ENCODE results near the gene SIPA1L3.

SIPA1L3 gene

GRCh38 chr19:37980419-37981170 is 73.6 kb downstream of the SIPA1L3 start:
- DNase-seq = no peak

- no peak for DNase-seq
Measured at GRCh38 chr19:37981785-37982475, 74.9 kb downstream of the SIPA1L3 start.

DNA sequence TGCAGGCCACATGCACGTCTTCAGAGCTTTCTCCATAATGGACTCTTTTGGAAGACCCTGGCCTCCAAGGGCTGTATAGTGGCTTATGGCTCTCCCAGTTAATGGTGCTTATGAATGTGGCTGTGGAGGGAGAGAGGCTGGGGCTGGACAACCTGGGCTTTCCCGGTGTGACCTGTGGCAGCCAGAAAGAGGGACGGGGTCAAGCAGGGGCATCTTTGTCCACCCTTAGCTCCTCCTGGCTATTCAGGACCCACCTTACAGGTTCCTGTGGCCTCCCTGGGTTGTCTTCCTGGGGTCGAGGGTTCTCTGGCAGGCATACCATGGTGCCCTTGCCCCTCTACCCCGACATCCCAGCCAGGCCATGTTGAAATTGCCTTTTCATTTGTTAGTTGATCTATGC is 75.6 kb downstream of the SIPA1L3 start:
- DNase-seq = no peak

DNA sequence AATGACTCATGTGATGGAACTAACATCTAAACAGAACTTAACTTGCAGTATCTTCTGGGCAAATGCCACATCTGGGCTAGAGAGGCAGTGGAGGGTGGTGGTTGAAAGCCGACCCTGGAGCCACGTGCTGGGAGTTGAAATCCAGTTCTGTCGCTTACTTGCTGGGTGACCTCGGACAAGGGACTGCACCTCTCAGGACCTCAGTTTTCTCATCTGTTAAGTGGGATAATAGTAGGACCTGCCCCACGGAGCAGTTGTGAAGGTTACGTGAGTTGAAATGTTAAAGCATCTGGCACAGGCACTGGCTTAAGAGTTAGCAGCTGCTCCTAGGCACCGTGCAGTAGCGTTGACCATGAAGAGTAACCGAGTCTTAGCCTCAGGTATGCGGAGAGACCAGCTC is 76.1 kb downstream of the SIPA1L3 start:
- DNase-seq = no peak

- DNase-seq = no peak
Measured at GRCh38 chr19:37983916-37984315, 76.9 kb downstream of the SIPA1L3 start.

DNA sequence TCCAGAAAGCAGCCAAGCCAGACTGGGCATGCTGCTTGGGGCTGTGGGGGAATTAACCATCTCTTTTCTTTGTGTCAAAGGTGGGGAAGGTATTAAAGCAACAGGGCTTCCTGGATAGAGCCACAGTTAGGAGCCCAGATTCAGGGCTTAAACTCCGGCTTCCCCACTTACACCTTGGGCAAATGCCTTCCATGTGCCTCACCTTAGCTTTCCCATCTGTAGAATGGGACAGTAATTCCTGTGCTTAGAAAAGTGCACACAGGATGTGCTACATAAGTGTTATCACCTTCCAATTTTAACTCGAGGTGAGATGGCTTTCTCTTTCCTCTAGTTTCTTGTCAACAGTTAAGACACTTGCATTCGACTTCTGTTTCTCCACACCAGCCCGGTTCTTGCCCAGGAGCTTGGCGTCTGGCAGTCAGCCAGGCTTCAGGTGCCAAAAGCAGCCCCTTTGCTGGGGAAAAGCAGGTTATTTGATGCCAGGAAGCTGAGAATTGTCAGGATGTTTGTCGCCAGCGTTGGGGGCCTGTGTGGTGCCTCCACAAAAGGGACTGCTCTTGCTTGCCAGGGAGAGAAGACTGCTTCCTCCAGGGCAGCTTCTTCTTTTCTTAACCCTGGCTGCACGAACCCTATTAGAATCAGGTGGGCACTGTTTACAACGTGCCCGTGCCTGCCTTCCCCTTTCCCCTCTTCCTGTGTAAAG is 79.2 kb downstream of the SIPA1L3 start:
- peak; percentile 31 for DNase-seq

DNA sequence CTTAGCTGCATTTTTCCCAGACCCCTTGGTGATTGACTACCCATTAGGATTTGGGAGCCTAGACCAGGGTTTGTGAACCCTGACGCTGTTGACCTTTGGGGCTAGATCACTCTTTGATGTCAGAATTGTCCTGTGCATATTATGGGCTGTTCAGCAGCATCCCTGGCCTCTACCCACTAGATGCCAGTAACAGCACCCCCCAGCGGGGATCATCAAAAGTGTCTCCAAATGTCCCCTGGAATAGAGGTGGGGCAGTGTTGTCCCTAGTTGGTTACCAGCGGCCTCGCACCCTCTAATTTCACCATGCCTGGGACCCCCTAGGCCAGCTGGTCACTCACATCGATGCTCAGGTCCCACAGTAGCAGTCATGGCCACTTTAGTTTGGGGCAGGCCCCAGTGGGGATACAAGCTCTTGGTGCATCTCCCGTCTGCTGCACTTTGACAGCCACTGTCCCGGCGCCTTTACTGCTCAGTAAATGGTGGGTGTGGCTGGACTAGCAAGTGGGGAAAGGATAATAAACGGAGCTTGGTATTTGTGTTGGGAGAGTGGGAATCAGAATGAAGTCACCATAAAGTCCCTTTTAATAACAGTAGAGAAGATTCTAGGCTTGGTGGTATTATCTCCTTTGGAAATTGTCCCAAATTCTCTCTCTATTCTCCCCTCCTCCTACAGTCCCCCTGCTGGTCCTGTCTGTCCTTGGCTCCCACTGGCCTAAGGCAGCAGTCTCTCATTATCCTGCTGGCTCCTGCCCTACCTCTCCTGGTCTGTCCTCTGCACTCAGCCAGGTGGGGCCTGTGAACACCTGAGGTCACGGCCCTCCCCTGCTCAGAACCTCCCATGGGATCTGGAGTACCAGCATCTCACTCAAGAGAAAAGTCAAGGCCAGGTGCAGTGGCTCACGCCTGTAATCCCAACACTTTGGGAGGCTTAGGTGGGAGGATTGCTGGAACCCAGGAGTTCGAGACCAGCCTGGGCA is 80.6 kb downstream of the SIPA1L3 start:
- no peak for DNase-seq

GRCh38 chr19:37988758-37989635 is 82.0 kb downstream of the SIPA1L3 start:
- DNase-seq = no peak

- no peak for DNase-seq
Measured at GRCh38 chr19:37989855-37990254, 82.8 kb downstream of the SIPA1L3 start.

DNA sequence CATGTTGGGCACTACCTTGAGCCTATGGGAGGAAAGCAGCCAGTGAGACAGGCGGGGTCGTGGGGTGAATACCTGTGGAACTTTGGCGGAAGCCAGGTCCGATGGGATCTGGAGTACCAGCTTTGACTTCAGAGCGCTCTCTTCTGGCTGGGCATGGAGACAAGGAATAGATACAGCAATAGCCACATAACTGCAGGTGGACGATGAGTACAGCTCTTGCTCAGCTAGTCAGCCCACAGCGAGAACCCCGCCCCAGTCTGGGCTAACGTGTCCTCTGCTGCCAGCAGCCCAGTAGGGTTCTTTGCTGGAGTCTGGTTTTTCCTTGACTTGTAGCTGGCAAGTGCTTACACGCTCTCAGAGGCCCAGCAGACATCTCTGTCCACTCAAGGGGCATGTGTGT is 83.4 kb downstream of the SIPA1L3 start:
- DNase-seq = no peak

- DNase-seq = no peak
Measured at GRCh38 chr19:37991176-37991835, 84.3 kb downstream of the SIPA1L3 start.

- no peak for DNase-seq
Measured at GRCh38 chr19:37991841-37992248, 84.8 kb downstream of the SIPA1L3 start.

DNA sequence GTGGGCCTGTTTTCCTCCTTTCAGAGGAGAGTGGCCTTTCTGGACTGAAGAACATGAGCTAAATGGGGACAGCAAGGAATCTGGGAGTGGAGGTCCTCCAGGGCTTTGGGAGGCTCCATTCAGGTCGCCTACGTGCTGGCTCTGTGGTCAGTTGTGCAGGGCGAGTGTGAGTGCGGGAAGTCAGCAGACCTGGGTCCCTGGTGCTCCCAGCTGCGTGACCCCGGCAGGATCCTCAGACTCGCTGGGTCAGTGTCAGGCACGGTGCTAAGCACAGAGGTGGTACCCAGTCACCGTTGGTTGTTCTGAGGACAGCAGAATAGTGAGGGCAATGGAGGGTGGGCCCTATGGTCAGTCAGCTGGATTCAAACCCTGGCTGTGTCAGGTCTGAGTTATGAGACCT is 85.8 kb downstream of the SIPA1L3 start:
- no peak for DNase-seq

- DNase-seq = no peak
Measured at GRCh38 chr19:37994823-37995130, 87.8 kb downstream of the SIPA1L3 start.

GRCh38 chr19:37995346-37995745 is 88.3 kb downstream of the SIPA1L3 start:
- no peak for DNase-seq

DNA sequence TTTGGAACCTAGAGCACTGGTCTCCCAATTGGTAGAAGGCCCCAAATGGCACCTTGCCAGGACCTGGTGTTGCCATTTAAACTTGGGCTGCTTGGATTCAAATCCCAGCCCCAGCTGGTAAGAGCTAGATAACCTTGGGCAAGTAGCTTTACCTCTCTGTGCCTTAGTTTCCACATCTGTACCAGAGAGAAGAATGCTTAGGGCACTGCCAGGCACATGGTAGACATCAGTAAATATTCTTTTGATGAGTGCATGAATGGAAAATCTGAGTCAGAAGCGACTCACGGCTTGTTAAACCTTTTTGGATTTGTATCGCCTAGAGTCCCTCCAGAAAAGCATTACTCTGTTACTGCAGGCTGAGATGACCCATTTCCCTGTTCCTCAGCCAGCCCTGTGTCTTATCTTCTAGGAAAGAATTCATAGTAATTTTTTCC is 90.9 kb downstream of the SIPA1L3 start:
- no peak for DNase-seq

DNA sequence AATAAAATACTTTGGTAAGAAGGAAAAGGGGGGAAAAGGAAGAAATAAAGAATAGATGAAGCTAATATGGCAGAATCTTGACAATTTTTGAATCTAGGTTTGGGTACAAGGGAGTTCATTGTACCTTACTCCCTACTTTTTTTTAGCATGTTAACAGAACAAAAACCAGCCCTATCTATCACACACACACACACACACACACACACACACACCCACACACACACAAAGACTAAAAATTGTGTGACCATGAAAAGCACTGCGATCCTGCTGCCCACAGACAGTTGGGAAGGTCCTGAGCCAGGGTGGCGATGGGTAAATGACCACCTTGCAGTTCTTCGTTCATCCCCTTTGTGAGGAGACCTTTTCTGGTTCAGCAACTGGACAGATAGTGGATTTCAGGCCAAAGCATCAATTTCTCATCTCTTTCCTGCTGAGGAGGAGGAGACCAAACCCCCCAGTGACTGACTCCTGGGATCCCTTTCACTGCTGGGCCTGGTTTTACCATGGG is 91.8 kb downstream of the SIPA1L3 start:
- no peak for DNase-seq

DNA sequence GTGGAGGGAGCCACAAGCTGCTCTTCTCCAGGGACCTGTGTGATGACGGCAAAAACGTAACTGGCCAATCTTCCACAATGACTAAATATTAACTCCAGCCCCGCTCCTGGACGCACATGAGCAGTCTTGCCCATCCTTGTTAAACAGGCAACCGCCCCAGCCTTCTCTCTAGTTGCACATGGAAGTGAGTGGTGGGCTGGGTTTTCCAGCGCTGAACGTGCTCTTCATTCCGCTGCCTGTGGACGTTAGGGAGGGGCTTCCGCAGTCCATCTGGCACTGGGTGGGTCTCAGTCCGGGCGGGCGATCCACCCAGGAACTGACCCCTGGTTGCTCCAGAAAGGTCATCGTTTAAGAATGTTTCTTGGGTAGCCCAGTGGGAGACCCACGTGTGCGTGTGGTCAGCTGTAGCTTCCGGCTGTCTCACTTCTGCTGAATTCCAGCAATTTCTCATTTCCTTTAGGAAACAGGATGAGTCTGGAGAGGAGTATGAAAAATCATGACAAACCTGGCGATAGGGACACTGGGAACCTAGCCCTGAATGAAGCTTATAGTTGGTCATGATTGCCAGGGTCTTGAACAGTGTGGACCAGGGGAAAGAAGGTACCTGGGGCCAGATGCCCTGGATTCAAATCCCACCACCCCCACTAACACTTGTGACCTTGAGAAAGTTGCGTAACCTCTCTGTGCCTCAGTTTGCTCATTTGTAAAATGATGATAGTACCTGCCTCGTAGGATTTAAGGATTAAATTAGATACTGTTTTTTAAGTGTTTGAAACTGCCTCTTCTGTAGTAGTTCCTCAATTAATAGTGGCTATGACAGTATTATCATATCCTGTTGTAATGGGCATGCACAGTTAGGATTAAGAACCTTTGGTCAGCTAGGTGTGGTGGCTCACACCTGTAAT is 92.6 kb downstream of the SIPA1L3 start:
- DNase-seq = no peak

GRCh38 chr19:38001158-38001781 is 94.3 kb downstream of the SIPA1L3 start:
- DNase-seq = no peak
